C4-2B (cell line): ENCODE data around the gene AHNAK.

Source experiments
- ZFX ChIP-seq: fragments of 450-650 bp; IDR thresholded peaks from 2 replicates; pipeline ENCODE4 v1.6.1; 2017
- TF ChIP-seq, protein P1 (sequence below): fragments of 450-650 bp; conservative IDR thresholded peaks from 2 replicates; pipeline ENCODE4 v1.5.1; 2017; ENCODE audit warnings: mild to moderate bottlenecking

DNA sequence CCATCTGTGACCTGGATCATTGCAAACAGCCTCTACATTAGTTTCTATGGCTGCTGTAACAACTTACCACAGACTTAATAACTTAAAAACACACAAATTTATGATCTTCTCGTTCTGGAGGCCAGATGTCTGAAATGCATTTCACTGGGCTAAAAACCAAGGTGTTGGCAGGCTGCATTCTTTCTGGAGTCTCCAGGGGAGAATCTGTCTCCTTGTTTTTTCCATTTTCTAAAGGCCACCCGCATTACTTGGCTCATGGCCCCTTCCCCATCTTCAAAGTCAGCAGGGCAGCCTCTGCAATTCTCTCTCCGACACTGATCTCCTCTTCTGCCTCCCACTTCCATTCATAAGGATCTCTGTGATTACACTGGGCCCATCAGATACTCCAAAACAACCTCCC is 116.2 kb downstream of the AHNAK start:
- no peak for TF ChIP-seq ZFX
- TF ChIP-seq, protein P1, sequence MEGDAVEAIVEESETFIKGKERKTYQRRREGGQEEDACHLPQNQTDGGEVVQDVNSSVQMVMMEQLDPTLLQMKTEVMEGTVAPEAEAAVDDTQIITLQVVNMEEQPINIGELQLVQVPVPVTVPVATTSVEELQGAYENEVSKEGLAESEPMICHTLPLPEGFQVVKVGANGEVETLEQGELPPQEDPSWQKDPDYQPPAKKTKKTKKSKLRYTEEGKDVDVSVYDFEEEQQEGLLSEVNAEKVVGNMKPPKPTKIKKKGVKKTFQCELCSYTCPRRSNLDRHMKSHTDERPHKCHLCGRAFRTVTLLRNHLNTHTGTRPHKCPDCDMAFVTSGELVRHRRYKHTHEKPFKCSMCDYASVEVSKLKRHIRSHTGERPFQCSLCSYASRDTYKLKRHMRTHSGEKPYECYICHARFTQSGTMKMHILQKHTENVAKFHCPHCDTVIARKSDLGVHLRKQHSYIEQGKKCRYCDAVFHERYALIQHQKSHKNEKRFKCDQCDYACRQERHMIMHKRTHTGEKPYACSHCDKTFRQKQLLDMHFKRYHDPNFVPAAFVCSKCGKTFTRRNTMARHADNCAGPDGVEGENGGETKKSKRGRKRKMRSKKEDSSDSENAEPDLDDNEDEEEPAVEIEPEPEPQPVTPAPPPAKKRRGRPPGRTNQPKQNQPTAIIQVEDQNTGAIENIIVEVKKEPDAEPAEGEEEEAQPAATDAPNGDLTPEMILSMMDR, result no peak
